Mucosa of descending colon (tissue), 3 donors: ENCODE results near the gene IGFBP2. TPM values are rescaled to one million over a fixed set of nuclear protein-coding genes. Genes with fewer than 3 reads are reported as not detected.

Source experiments
- ATAC-seq: fragments of 200-7000 bp; cut with Tn5 transposase; one replicate; pipeline ENCODE4 v1.9.1; 2020; ENCODE audit warnings: mild to moderate bottlenecking, moderate library complexity
- DNase-seq, 3 donors: peaks; one replicate each; pipeline ENCODE4 v3.0.0-alpha.2; 2020
- H3K36me3 ChIP-seq: fragments of 200-600 bp; one replicate; pipeline ENCODE4 v1.8.0; 2021; ENCODE audit warnings: low read depth, mild to moderate bottlenecking
- H3K4me1 ChIP-seq: fragments of 200-600 bp; one replicate; pipeline ENCODE4 v1.8.0; 2021; ENCODE audit warnings: low read depth, mild to moderate bottlenecking
- H3K4me3 ChIP-seq: fragments of 200-600 bp; one replicate; pipeline ENCODE4 v1.8.0; 2021; ENCODE audit warnings: mild to moderate bottlenecking
- H3K9me3 ChIP-seq: fragments of 200-600 bp; one replicate; pipeline ENCODE4 v1.8.0; 2021; ENCODE audit warnings: mild to moderate bottlenecking
- CTCF ChIP-seq: fragments of 200-600 bp; IDR thresholded peaks from one replicate; pipeline ENCODE4 v1.8.0; 2022; ENCODE audit warnings: antibody characterized with exemption, mild to moderate bottlenecking
- intact Hi-C, 2 donors: fragments of 100-400 bp; cut with DNase I in 1 of 2; cut with micrococcal nuclease in 1 of 2; formaldehyde crosslinking; loops; one replicate each; pipeline versions ENCODE4 v1.11.0 to v1.11.1; 2022; cut with DNase I, micrococcal nuclease
- total RNA-seq, 3 donors: library from RNA; stranded (reverse); fragmentation: NEBNext Ultra II Directional in 2 of 3; extraction: Animal tissue kit (Norgen Biotek cat#: 25700) in 2 of 3; gene quantifications; one replicate each; pipeline versions ENCODE4 v1.2.1 to v1.2.4, GENCODE V29; 2021 to 2023
- donor health status: DM: no; HTN: no; CAD: no; lungs with moderate emphysema.
- donor health status: DM: no; HTN: no; CAD: no.
- donor health status: DM: no; HTN: yes; CAD: no.

Gene IGFBP2
- total RNA-seq, 3 donors from 2014 or later: 26.7 to 62.1 (median 57.2) TPM

- no peaks in the 10 kb centered on the region for H3K9me3 ChIP-seq
- peak in 1 of 3 donors; percentile 46 for DNase-seq
- no peaks in the 10 kb centered on the region for H3K36me3 ChIP-seq
- H3K4me3 ChIP-seq: no peak overlapping the region
- ATAC-seq: peak; percentile 57
- H3K4me1 ChIP-seq: no peaks in the 10 kb centered on the region
- intact Hi-C loops: no loop called here
- TF ChIP-seq CTCF: no peak
Observed at GRCh38 chr2:216710551-216711301, 77.5 kb downstream of the IGFBP2 start.

GRCh38 chr2:216711348-216711747 is 78.1 kb downstream of the IGFBP2 start:
- Histone ChIP-seq H3K36me3 (no peaks in the 10 kb centered on the region), H3K9me3 (no peaks in the 10 kb centered on the region), H3K4me3 (no peak overlapping the region), H3K4me1 (no peaks in the 10 kb centered on the region)
- DNase-seq (no peak), ATAC-seq (no peak)
- TF ChIP-seq CTCF: no peak
- intact Hi-C loops: no loop called here

- H3K9me3 ChIP-seq: no peaks in the 10 kb centered on the region
- no peak for DNase-seq
- H3K4me1 ChIP-seq: no peaks in the 10 kb centered on the region
- TF ChIP-seq CTCF: no peak
- intact Hi-C loops: no loop called here
- ATAC-seq: no peak
- no peak overlapping the region for H3K4me3 ChIP-seq
- H3K36me3 ChIP-seq: no peaks in the 10 kb centered on the region
Observed at GRCh38 chr2:216713691-216714336, 80.6 kb downstream of the IGFBP2 start.

Other genes with a start within 250 kb of the IGFBP2 start
- 10 to 100 TPM; 16.4 to 20.0 (median 17.8) TPM for gene SMARCAL1, start 220.9 kb upstream of the IGFBP2 start, total RNA-seq
- gene RPL37A, start 134.6 kb upstream of the IGFBP2 start, total RNA-seq: 1,000 to 10,000 TPM; 1,908 to 2,059 (median 1,949) TPM
- 100 to 1,000 TPM in 1 of 3 donors, 10 to 100 TPM in 2; 36.4 to 628 (median 95.9) TPM for gene IGFBP5, start 62.1 kb downstream of the IGFBP2 start, total RNA-seq
- gene TNP1, start 226.6 kb downstream of the IGFBP2 start, total RNA-seq: not detected